CD4-positive, alpha-beta T cell treated with Interleukin-6 for 4 hours (primary cell): ENCODE results near the gene PPL.
"Not testable (repeated sequence)": the region's sequence is repeated elsewhere in the genome, so short reads cannot be mapped to it uniquely, and the experiment has no call there.

Experiments
- DNase-seq: peaks from one replicate; pipeline ENCODE4 v3.0.0-alpha.2; 2020; ENCODE audit warnings: mixed read lengths

Gene PPL

DNA sequence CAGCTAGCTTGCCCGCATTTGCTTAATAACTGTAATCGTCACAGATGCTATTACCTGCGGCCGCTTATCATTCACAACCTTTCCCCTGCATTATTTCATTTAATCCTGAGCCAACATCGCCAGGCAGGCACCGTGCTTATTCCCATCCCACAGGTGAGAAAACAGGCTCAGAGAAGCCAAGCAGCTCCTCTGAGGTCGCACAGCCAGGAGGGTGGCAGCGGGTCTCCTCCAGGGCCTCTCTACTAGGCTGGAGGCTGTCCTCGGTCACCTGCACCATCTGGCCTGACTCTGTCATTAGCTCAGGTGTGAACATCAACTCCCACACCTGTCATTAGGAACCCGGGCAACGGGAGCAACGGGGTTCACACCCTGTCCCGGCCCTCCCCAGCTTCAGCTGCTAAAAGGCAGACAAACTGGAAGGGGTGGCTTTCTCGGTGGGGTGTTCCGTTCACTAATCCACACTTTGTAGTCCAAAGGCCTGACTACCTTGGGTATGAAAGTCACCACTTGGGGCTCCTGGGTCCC is 3.0 kb downstream of the PPL start:
- no peak for DNase-seq

DNA sequence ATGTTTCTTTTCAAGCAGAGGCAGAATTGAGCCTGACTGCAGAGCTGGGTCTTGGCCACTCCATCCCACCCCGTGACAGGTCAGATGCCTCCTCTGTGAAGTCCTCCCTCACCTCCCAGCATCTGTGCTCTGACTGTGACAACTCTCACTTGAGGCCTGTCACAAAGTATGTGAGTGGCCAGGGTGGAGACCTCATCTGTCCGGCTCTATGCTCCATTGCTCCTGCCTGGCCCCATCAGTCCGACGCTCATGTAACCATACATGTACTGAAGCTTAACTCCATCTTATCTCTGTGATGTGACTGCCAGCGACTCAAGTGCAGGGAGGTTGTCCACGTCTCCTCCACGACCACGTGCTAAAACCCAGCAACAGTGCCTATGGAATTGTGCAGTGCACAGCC is 3.5 kb downstream of the PPL start:
- no peak for DNase-seq

- no peak for DNase-seq
Observed at GRCh38 chr16:4931381-4931780, 5.6 kb downstream of the PPL start.

DNA sequence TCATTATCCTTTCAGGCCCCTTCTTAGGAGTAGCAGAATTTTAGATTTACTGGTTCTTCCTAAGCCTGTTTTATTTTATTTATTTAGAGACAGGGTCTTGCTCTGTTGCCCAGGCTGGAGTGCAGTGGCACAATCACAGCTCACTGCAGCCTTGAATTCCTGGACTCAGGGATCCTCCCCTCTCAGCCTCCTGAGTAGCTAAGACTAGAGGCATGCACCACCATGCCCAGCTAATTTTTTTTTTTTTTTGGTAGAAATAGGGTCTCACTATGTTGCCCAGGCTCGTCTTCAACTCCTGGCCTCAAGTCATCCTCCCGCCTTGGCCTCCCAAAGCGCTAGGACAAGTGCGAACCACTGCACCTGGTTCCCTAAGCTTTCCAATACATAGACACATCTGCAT is 7.3 kb downstream of the PPL start:
- not testable (repeated sequence) for DNase-seq

DNA sequence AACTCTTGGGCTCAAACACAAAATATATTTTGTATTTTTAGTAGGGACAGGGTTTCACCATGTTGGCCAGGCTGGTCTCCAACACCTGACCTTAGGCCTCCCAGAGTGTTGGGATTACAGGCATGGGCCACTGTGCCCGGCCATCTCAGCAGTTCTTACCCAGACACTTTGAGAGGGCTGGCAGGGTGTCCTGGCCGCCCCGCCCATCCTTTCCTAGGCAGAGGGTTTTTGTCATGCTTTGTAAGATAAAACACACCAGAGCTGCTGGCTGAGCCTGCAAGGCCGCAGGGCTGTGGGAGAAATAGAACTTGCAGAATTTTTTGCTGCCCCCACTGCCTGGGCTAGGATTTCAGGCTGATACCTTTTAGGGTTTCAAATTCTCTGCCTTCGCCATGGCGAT is 8.7 kb downstream of the PPL start:
- DNase-seq, result no peak

DNA sequence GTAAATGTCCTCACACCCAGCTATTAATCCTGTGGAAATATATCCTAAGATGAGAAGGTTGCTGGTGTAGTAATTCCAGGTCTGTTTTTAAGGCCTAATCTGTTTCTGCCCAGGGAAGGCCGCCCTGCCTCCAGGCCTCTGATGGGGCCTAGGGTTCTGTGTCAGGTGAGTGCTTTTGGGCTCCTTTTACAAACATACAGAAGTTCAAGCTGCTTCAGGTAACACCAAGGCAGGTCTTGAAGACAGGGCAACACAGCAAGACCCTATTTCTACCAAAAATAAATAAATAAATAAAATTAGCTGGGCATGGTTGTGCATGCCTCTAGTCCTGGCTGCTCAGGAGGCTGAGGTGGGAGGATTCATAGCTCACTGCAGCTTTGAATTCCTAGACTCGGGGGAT is 9.3 kb downstream of the PPL start:
- no peak for DNase-seq

GRCh38 chr16:4926928-4927327 is 10.0 kb downstream of the PPL start:
- DNase-seq, result no peak

DNA sequence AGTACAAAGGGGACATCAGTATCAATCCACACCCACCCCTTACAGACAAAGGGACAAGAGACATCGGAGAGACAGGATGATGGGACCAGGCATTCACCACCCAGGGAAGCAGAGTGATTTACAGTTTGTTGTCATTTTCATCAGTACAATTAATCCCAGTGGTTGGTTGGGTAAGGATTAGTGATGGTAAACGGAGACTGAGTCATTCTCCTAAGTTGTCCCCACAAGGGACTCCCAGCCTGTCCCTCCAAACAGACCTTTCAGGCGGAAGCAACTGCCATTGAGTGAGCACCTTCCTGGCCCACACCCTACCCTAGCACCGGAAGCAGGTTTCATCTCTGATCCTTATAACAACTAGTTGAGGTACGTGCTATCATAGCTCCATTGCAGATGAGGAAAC is 11.2 kb downstream of the PPL start:
- no peak for DNase-seq

DNA sequence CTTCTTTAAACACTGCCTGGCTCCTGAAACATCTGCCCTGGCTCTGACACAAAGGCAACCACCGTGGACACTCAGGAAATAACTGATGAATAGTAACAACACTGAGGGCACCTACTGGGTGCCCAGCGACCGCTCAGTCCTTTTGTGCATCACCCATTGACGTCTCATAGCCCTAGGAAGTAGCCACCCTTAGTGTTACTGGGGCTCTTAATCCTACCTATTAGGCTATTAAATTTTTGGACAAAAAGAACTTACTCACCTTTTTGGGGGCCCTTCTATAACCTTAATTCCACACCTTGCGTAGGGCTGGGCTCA is 11.7 kb downstream of the PPL start:
- DNase-seq, result no peak

GRCh38 chr16:4924593-4925292 is 12.2 kb downstream of the PPL start:
- no peak for DNase-seq

GRCh38 chr16:4923853-4924252 is 13.1 kb downstream of the PPL start:
- DNase-seq, result no peak

- DNase-seq, result no peak
Observed at GRCh38 chr16:4922721-4923342, 14.1 kb downstream of the PPL start.

DNA sequence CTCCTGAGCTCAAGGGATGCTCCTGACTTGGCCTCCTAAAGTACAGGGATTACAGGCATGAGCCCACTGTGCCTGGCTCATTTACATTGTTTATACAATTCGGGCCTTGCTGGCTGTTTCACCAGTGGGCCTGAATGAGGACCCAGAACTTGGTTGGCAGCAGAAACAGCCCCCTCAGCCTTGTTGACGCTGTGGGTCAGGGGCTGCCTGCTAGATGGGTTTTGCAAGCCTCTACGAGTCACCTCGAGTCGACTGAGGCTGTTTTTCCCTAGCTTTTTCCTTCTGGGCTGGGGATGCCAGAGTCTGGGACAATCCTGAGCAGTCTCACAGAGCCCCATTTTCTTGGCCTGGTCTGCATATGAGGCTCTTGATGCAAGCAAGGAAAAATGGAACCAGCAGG is 16.1 kb downstream of the PPL start:
- no peak for DNase-seq

- no peak for DNase-seq
Observed at GRCh38 chr16:4918781-4919251, 18.1 kb downstream of the PPL start.

DNA sequence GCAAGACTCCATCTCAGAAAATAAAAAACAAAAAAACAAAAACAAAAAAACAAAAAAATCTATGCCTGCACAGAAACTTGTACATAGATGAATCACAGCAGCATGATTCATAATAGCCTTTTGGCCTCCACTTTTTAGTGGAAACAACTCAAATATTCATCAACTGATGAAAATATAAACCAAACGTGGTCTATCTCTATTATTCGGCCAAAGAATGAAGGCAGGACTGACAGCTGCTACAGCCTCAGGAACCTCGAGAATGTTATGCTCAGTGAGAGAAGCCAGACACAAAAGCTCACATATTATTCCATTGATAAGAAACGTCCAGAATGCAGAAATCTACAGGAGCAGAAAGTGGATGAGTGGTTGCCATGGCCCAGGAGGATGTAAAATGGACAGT is 19.8 kb downstream of the PPL start:
- DNase-seq, result no peak

- DNase-seq, result no peak
Observed at GRCh38 chr16:4915226-4915761, 21.7 kb downstream of the PPL start.

GRCh38 chr16:4914528-4915225 is 22.3 kb downstream of the PPL start:
- DNase-seq, result no peak

DNA sequence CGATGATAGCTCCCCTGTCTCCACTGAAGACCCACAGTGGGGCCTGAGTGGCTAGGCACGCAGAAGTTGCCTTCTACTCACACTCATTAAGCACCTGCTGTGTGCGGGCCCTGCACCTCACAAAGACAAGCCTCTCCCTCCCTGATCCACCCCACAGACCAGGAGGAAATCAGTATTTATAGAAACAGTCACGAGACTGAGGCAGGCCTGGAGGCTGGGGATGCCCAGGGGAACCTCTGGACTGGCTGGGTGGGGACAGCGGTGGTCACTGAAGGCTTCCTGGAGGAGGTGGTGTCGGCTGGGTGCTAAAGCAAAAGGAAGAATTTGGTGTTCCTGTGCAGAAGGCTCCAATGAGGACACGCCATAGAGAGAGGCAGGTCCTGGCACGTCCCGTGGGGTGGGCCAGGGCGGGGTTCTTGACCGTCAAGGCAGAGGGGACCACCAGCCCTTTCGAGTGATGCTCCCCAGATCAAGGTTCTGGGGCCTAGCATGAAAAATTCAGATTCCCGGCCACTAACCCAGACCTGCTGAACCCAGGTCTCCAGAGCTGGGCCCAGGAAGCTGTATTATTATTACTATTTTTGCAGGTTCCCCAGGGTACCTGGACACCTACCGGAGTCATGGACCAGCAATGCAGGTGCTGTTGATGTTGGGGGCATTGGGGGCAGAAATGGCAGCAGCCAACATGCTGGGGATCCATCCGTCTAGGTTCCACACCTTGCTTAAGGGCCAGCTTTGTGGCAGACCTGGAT is 23.0 kb downstream of the PPL start:
- DNase-seq, result no peak

- DNase-seq, result no peak
Observed at GRCh38 chr16:4913130-4913773, 23.7 kb downstream of the PPL start.

DNA sequence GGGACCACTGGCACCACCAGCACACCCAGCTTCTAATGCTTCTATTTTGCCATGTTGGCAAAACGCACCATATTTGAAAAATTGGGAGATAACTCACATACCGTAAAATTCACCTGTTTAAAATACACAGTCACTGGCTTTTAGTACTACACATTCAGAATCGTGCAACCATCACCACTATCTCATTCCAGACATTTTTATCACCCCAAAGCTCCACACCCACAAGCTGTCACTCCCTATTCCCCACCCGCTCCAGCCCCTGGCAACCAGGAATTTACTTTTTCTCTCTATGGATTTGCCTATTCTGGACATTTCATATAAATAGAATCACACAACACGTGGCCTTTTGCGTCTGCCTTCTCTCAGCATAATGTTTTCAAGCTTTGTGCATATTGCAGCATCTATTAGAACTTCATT is 25.0 kb downstream of the PPL start:
- no peak for DNase-seq

DNA sequence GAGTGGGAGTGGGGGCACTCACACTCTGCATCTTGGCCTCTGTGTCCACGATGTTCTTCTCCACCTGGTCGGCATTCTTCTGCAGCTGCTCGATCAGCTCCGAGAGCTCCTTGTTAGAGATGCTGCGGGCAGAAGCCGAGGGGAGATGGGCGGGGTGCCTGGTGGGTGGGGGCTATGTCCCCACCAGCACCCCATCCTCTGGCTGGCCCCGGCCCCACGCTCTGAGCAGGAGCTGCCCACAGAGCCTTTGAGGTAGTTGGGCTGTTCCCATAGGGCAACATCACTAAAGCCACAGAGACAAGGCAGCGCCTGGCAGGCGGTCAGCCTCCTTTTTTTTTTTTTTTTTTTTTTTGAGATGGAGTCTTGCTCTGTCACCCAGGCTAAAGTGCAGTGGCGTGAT is 26.1 kb downstream of the PPL start:
- DNase-seq, result no peak

DNA sequence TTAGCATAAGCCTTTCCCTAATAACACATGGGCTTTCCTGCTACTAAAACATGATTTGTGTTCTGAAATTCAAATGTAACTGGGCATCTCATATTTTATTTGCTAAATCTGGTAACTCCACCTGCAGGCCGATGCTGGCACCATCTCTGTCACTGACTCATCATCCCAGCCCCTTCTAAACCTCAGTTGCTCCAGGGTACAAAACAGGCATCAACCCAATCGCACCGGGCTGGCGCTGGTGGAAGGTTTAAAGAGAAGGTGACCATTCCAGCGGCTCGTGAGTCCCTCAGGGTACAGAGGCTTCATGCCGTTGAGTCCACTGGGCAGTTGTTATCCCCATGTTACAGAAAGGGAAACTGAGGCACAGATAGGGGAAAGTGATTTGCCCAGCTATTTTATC is 27.1 kb downstream of the PPL start:
- no peak for DNase-seq
